Activated naive CD8-positive, alpha-beta T cell (primary cell): ENCODE measurements around the gene NEURL1B.

Source experiments
- H3K27ac Mint-ChIP-seq: one replicate; pipeline ENCODE4 v1.8.0; 2021; ENCODE audit warnings: mixed read lengths
- H3K27me3 Mint-ChIP-seq: one replicate; pipeline ENCODE4 v1.8.0; 2021; ENCODE audit warnings: mixed read lengths
- H3K36me3 Mint-ChIP-seq: one replicate; pipeline ENCODE4 v1.8.0; 2021; ENCODE audit warnings: mixed read lengths
- H3K4me1 Mint-ChIP-seq: one replicate; pipeline ENCODE4 v1.8.0; 2021; ENCODE audit warnings: low read depth, mixed read lengths
- H3K4me3 Mint-ChIP-seq: one replicate; pipeline ENCODE4 v1.8.0; 2021; ENCODE audit warnings: mild to moderate bottlenecking, mixed read lengths
- H3K9me3 Mint-ChIP-seq: one replicate; pipeline ENCODE4 v1.8.0; 2021; ENCODE audit warnings: low read depth, mixed read lengths

NEURL1B gene

GRCh38 chr5:172622091-172623046, 18.7 kb upstream of the NEURL1B start:
- no peaks in the 10 kb centered on the region for H3K27me3 Mint-ChIP-seq
- no peak overlapping the region for H3K27ac Mint-ChIP-seq
- H3K4me1 Mint-ChIP-seq = no peaks in the 10 kb centered on the region
- no peaks in the 10 kb centered on the region for H3K36me3 Mint-ChIP-seq
- no peak overlapping the region for H3K4me3 Mint-ChIP-seq
- no peaks in the 10 kb centered on the region for H3K9me3 Mint-ChIP-seq

GRCh38 chr5:172623313-172623980, 17.6 kb upstream of the NEURL1B start:
- H3K4me3 Mint-ChIP-seq = no peak overlapping the region
- no peaks in the 10 kb centered on the region for H3K9me3 Mint-ChIP-seq
- no peaks in the 10 kb centered on the region for H3K27me3 Mint-ChIP-seq
- H3K36me3 Mint-ChIP-seq = no peaks in the 10 kb centered on the region
- no peak overlapping the region for H3K27ac Mint-ChIP-seq
- H3K4me1 Mint-ChIP-seq = no peaks in the 10 kb centered on the region

GRCh38 chr5:172624083-172624995, 16.7 kb upstream of the NEURL1B start:
- Mint-ChIP-seq H3K27me3 (no peaks in the 10 kb centered on the region), H3K9me3 (no peaks in the 10 kb centered on the region), H3K36me3 (no peaks in the 10 kb centered on the region), H3K27ac (no peak overlapping the region), H3K4me1 (no peaks in the 10 kb centered on the region), H3K4me3 (no peak overlapping the region)

- Mint-ChIP-seq H3K27me3 (no peaks in the 10 kb centered on the region), H3K36me3 (no peaks in the 10 kb centered on the region), H3K4me1 (no peaks in the 10 kb centered on the region), H3K9me3 (no peaks in the 10 kb centered on the region), H3K27ac (no peak overlapping the region), H3K4me3 (no peak overlapping the region)
Measured at GRCh38 chr5:172624996-172625964, 15.8 kb upstream of the NEURL1B start.

- Mint-ChIP-seq H3K36me3 (no peaks in the 10 kb centered on the region), H3K4me3 (no peak overlapping the region), H3K9me3 (no peaks in the 10 kb centered on the region), H3K4me1 (no peaks in the 10 kb centered on the region), H3K27ac (no peak overlapping the region), H3K27me3 (no peaks in the 10 kb centered on the region)
Measured at GRCh38 chr5:172626031-172626581, 15.0 kb upstream of the NEURL1B start.

- Mint-ChIP-seq H3K9me3 (no peaks in the 10 kb centered on the region), H3K27me3 (no peaks in the 10 kb centered on the region), H3K4me1 (no peaks in the 10 kb centered on the region), H3K27ac (no peak overlapping the region), H3K4me3 (no peak overlapping the region), H3K36me3 (no peaks in the 10 kb centered on the region)
Measured at GRCh38 chr5:172630082-172630481, 11.0 kb upstream of the NEURL1B start.

GRCh38 chr5:172630482-172630881, 10.6 kb upstream of the NEURL1B start:
- Mint-ChIP-seq H3K36me3 (no peaks in the 10 kb centered on the region), H3K4me3 (no peak overlapping the region), H3K27ac (no peak overlapping the region), H3K27me3 (no peaks in the 10 kb centered on the region), H3K4me1 (no peaks in the 10 kb centered on the region), H3K9me3 (no peaks in the 10 kb centered on the region)

- Mint-ChIP-seq H3K9me3 (no peaks in the 10 kb centered on the region), H3K27me3 (no peaks in the 10 kb centered on the region), H3K4me1 (no peaks in the 10 kb centered on the region), H3K4me3 (no peak overlapping the region), H3K36me3 (no peaks in the 10 kb centered on the region), H3K27ac (no peak overlapping the region)
Measured at GRCh38 chr5:172630986-172631385, 10.1 kb upstream of the NEURL1B start.

GRCh38 chr5:172632346-172633092, 8.5 kb upstream of the NEURL1B start:
- H3K4me3 Mint-ChIP-seq = no peak overlapping the region
- peaks cover 1% of the 10 kb centered on the region for H3K27me3 Mint-ChIP-seq
- no peaks in the 10 kb centered on the region for H3K36me3 Mint-ChIP-seq
- H3K4me1 Mint-ChIP-seq = no peaks in the 10 kb centered on the region
- no peak overlapping the region for H3K27ac Mint-ChIP-seq
- no peaks in the 10 kb centered on the region for H3K9me3 Mint-ChIP-seq

- H3K27me3 Mint-ChIP-seq = peaks cover 6% of the 10 kb centered on the region
- H3K9me3 Mint-ChIP-seq = no peaks in the 10 kb centered on the region
- no peak overlapping the region for H3K4me3 Mint-ChIP-seq
- no peak overlapping the region for H3K27ac Mint-ChIP-seq
- no peaks in the 10 kb centered on the region for H3K4me1 Mint-ChIP-seq
- H3K36me3 Mint-ChIP-seq = no peaks in the 10 kb centered on the region
Measured at GRCh38 chr5:172633403-172633970, 7.6 kb upstream of the NEURL1B start.

- peaks cover 8% of the 10 kb centered on the region for H3K27me3 Mint-ChIP-seq
- no peaks in the 10 kb centered on the region for H3K9me3 Mint-ChIP-seq
- H3K27ac Mint-ChIP-seq = no peak overlapping the region
- H3K4me3 Mint-ChIP-seq = no peak overlapping the region
- no peaks in the 10 kb centered on the region for H3K4me1 Mint-ChIP-seq
- H3K36me3 Mint-ChIP-seq = no peaks in the 10 kb centered on the region
Measured at GRCh38 chr5:172634106-172634899, 6.8 kb upstream of the NEURL1B start.

- H3K9me3 Mint-ChIP-seq = no peaks in the 10 kb centered on the region
- no peaks in the 10 kb centered on the region for H3K4me1 Mint-ChIP-seq
- H3K27ac Mint-ChIP-seq = no peak overlapping the region
- no peaks in the 10 kb centered on the region for H3K36me3 Mint-ChIP-seq
- H3K27me3 Mint-ChIP-seq = peaks cover 13% of the 10 kb centered on the region
- H3K4me3 Mint-ChIP-seq = no peak overlapping the region
Measured at GRCh38 chr5:172635038-172635437, 6.0 kb upstream of the NEURL1B start.
